ENCODE results near the gene NPRL2. TPM values are rescaled to one million over a fixed set of nuclear protein-coding genes. Genes with fewer than 3 reads are reported as not detected.

NPRL2 gene
- polyA plus RNA-seq (2013, experiment 1 of 2) = 17.4 TPM
- 18.8 TPM for polyA plus RNA-seq (2013, experiment 2 of 2)

- H3K36me3 ChIP-seq (ENCODE audit: insufficient read depth, low read length) = peaks cover 30% of the 10 kb centered on the region
- peak within 1 kb of the TSS; percentile 73 for H3K9ac ChIP-seq (ENCODE audit: low read depth, low read length)
- WGBS = 1% methylated on average over 64 of the region's 64 CpGs
- peak within 1 kb of the TSS; percentile 81 for H3K4me3 ChIP-seq (ENCODE audit: low read length)
- H3K9me3 ChIP-seq (ENCODE audit: insufficient read depth, low read depth, low read length) = no peaks in the 10 kb centered on the region
- H3K27ac ChIP-seq (ENCODE audit: low read depth, low read length) = peak within 1 kb of the TSS; percentile 78
- H3K27me3 ChIP-seq (ENCODE audit: insufficient read depth, low read length) = 0 out of 2 replicates have a peak, but pooled peaks cover 8% of the 10 kb centered on the region
- H3K4me1 ChIP-seq (ENCODE audit: insufficient read depth, low read length) = peaks cover 3% of the 10 kb centered on the region; the same call in 1 of the 2 replicates
Observed at GRCh38 chr3:50350527-50351322, at the start of gene NPRL2, which contains the start of gene CYB561D2. NPRL2 (minus strand) TSS chr3:50350775; CDS start chr3:50350652, 123 bp downstream. CYB561D2 (plus strand) TSS chr3:50350862; CDS start chr3:50351434, 572 bp downstream.

GRCh38 chr3:50396502-50396901 is 45.9 kb upstream of the NPRL2 start:
- Histone ChIP-seq H3K9me3 (ENCODE audit: insufficient read depth, low read depth, low read length) (no peaks in the 10 kb centered on the region), H3K36me3 (ENCODE audit: insufficient read depth, low read length) (no peaks in the 10 kb centered on the region), H3K27ac (ENCODE audit: low read depth, low read length) (no peak overlapping the region), H3K4me1 (ENCODE audit: insufficient read depth, low read length) (no peaks in the 10 kb centered on the region), H3K9ac (ENCODE audit: low read depth, low read length) (no peak overlapping the region), H3K27me3 (ENCODE audit: insufficient read depth, low read length) (no peaks in the 10 kb centered on the region; the same call in 1 of the 2 replicates), H3K4me3 (ENCODE audit: low read length) (no peak overlapping the region)
- WGBS = 90% methylated on average over 10 of the region's 10 CpGs

- Histone ChIP-seq H3K27me3 (ENCODE audit: insufficient read depth, low read length) (no peaks in the 10 kb centered on the region; the same call in 1 of the 2 replicates), H3K4me1 (ENCODE audit: insufficient read depth, low read length) (no peaks in the 10 kb centered on the region), H3K9ac (ENCODE audit: low read depth, low read length) (no peak overlapping the region), H3K27ac (ENCODE audit: low read depth, low read length) (no peak overlapping the region), H3K36me3 (ENCODE audit: insufficient read depth, low read length) (no peaks in the 10 kb centered on the region), H3K9me3 (ENCODE audit: insufficient read depth, low read depth, low read length) (no peaks in the 10 kb centered on the region), H3K4me3 (ENCODE audit: low read length) (no peak overlapping the region)
- WGBS = 87% methylated on average over 10 of the region's 10 CpGs
Observed at GRCh38 chr3:50395070-50395860, 44.7 kb upstream of the NPRL2 start.

- H3K9ac ChIP-seq (ENCODE audit: low read depth, low read length) = no peak overlapping the region
- H3K27ac ChIP-seq (ENCODE audit: low read depth, low read length) = no peak overlapping the region
- 87% methylated on average over 5 of the region's 5 CpGs for WGBS
- H3K4me1 ChIP-seq (ENCODE audit: insufficient read depth, low read length) = no peaks in the 10 kb centered on the region
- H3K4me3 ChIP-seq (ENCODE audit: low read length) = no peak overlapping the region
- H3K27me3 ChIP-seq (ENCODE audit: insufficient read depth, low read length) = no peaks in the 10 kb centered on the region
- H3K9me3 ChIP-seq (ENCODE audit: insufficient read depth, low read depth, low read length) = no peaks in the 10 kb centered on the region
- no peaks in the 10 kb centered on the region for H3K36me3 ChIP-seq (ENCODE audit: insufficient read depth, low read length)
Observed at GRCh38 chr3:50393061-50393460, 42.5 kb upstream of the NPRL2 start.

- no peak overlapping the region for H3K27ac ChIP-seq (ENCODE audit: low read depth, low read length)
- no peaks in the 10 kb centered on the region for H3K36me3 ChIP-seq (ENCODE audit: insufficient read depth, low read length)
- H3K4me3 ChIP-seq (ENCODE audit: low read length) = no peak overlapping the region
- no peaks in the 10 kb centered on the region for H3K9me3 ChIP-seq (ENCODE audit: insufficient read depth, low read depth, low read length)
- no peaks in the 10 kb centered on the region for H3K27me3 ChIP-seq (ENCODE audit: insufficient read depth, low read length)
- WGBS = 80% methylated on average over 5 of the region's 5 CpGs
- H3K4me1 ChIP-seq (ENCODE audit: insufficient read depth, low read length) = no peaks in the 10 kb centered on the region
- H3K9ac ChIP-seq (ENCODE audit: low read depth, low read length) = no peak overlapping the region
Observed at GRCh38 chr3:50392101-50392715, 41.6 kb upstream of the NPRL2 start.

GRCh38 chr3:50390508-50391224 is 40.1 kb upstream of the NPRL2 start:
- no peaks in the 10 kb centered on the region for H3K27me3 ChIP-seq (ENCODE audit: insufficient read depth, low read length)
- H3K9me3 ChIP-seq (ENCODE audit: insufficient read depth, low read depth, low read length) = no peaks in the 10 kb centered on the region
- H3K27ac ChIP-seq (ENCODE audit: low read depth, low read length) = no peak overlapping the region
- no peak overlapping the region for H3K4me3 ChIP-seq (ENCODE audit: low read length)
- 90% methylated on average over 10 of the region's 12 CpGs for WGBS
- H3K9ac ChIP-seq (ENCODE audit: low read depth, low read length) = no peak overlapping the region
- H3K4me1 ChIP-seq (ENCODE audit: insufficient read depth, low read length) = no peaks in the 10 kb centered on the region
- no peaks in the 10 kb centered on the region for H3K36me3 ChIP-seq (ENCODE audit: insufficient read depth, low read length)

- no peaks in the 10 kb centered on the region for H3K36me3 ChIP-seq (ENCODE audit: insufficient read depth, low read length)
- no peak overlapping the region for H3K27ac ChIP-seq (ENCODE audit: low read depth, low read length)
- no peaks in the 10 kb centered on the region for H3K9me3 ChIP-seq (ENCODE audit: insufficient read depth, low read depth, low read length)
- no peak overlapping the region for H3K9ac ChIP-seq (ENCODE audit: low read depth, low read length)
- no peak overlapping the region for H3K4me3 ChIP-seq (ENCODE audit: low read length)
- WGBS = 92% methylated on average over 6 of the region's 6 CpGs
- no peaks in the 10 kb centered on the region for H3K4me1 ChIP-seq (ENCODE audit: insufficient read depth, low read length)
- H3K27me3 ChIP-seq (ENCODE audit: insufficient read depth, low read length) = no peaks in the 10 kb centered on the region
Observed at GRCh38 chr3:50389414-50389767, 38.8 kb upstream of the NPRL2 start.

- Histone ChIP-seq H3K4me3 (ENCODE audit: low read length) (no peak overlapping the region), H3K27ac (ENCODE audit: low read depth, low read length) (no peak overlapping the region), H3K4me1 (ENCODE audit: insufficient read depth, low read length) (no peaks in the 10 kb centered on the region), H3K9me3 (ENCODE audit: insufficient read depth, low read depth, low read length) (no peaks in the 10 kb centered on the region), H3K36me3 (ENCODE audit: insufficient read depth, low read length) (no peaks in the 10 kb centered on the region), H3K27me3 (ENCODE audit: insufficient read depth, low read length) (no peaks in the 10 kb centered on the region), H3K9ac (ENCODE audit: low read depth, low read length) (no peak overlapping the region)
- 83% methylated on average over 22 of the region's 22 CpGs for WGBS
Observed at GRCh38 chr3:50388720-50389413, 38.3 kb upstream of the NPRL2 start.

- H3K27me3 ChIP-seq (ENCODE audit: insufficient read depth, low read length) = no peaks in the 10 kb centered on the region
- H3K9ac ChIP-seq (ENCODE audit: low read depth, low read length) = no peak overlapping the region
- 83% methylated on average over 25 of the region's 25 CpGs for WGBS
- H3K36me3 ChIP-seq (ENCODE audit: insufficient read depth, low read length) = no peaks in the 10 kb centered on the region
- no peak overlapping the region for H3K27ac ChIP-seq (ENCODE audit: low read depth, low read length)
- no peaks in the 10 kb centered on the region for H3K9me3 ChIP-seq (ENCODE audit: insufficient read depth, low read depth, low read length)
- H3K4me3 ChIP-seq (ENCODE audit: low read length) = no peak overlapping the region
- H3K4me1 ChIP-seq (ENCODE audit: insufficient read depth, low read length) = no peaks in the 10 kb centered on the region
Observed at GRCh38 chr3:50388016-50388719, 37.6 kb upstream of the NPRL2 start.

- WGBS = 94% methylated on average over 11 of the region's 13 CpGs
Observed at GRCh38 chr3:50385754-50386153, 35.2 kb upstream of the NPRL2 start.

More at GRCh38 chr3:50385754-50386153, 35.2 kb upstream of the NPRL2 start:
- H3K4me3 ChIP-seq (ENCODE audit: low read length) = no peak overlapping the region
- no peaks in the 10 kb centered on the region for H3K27me3 ChIP-seq (ENCODE audit: insufficient read depth, low read length)
- no peaks in the 10 kb centered on the region for H3K36me3 ChIP-seq (ENCODE audit: insufficient read depth, low read length)
- no peak overlapping the region for H3K27ac ChIP-seq (ENCODE audit: low read depth, low read length)
- no peaks in the 10 kb centered on the region for H3K9me3 ChIP-seq (ENCODE audit: insufficient read depth, low read depth, low read length)
- H3K9ac ChIP-seq (ENCODE audit: low read depth, low read length) = no peak overlapping the region
- no peaks in the 10 kb centered on the region for H3K4me1 ChIP-seq (ENCODE audit: insufficient read depth, low read length)
